Amniotic epithelial cell (primary cell): ENCODE results near the gene MAP3K5.

Experiments used
- DNase-seq: peaks from one replicate; pipeline ENCODE4 v3.0.0-alpha.2; 2010; ENCODE audit warnings: low read depth

Gene MAP3K5

DNA sequence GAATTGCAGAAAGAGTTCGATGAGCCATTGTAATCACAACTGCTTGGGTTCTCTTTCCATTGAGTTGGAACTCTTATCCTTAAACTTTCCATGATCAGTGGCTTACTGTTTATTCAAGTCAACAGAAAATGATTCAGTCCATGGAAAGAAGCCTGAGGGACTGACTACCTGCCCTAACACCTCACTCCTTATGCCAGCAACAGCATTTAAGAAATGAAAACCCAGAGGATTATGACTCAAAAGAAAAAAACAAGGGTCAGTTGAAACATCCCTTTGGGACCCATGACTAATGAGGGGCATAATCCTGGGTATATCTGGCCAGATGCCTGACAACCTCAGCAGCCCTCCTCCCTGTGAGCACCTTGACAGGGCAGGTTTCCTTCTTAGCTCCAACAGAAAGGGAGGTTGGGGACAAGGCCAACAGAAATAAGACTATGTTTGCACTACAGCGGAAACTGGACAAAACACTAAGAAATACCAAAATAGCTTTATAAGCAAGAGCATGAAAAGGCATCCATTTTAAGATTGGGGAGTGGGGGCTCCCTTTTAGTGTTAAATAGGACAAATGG lies 106.7 kb downstream of the MAP3K5 start:
- DNase-seq = no peak

DNA sequence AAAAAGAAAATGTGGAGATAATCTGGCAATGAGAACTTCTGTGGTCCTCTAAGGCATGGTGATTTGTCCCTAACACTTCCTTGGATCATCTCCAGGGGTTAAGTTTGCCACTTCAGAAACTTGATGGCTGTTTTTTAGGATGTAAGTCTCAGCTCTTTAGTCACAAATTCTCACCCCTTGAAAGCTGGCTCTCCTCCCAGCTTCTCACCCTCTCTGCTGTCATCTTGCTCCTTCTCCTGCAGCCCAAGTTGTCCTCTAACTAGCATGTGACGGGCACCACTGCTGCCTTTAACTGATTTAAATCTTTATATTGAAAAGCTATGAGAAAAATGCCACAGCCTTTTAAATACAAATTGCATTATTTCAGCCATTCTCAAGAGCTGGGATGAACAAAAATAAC lies 107.8 kb downstream of the MAP3K5 start:
- no peak for DNase-seq

DNA sequence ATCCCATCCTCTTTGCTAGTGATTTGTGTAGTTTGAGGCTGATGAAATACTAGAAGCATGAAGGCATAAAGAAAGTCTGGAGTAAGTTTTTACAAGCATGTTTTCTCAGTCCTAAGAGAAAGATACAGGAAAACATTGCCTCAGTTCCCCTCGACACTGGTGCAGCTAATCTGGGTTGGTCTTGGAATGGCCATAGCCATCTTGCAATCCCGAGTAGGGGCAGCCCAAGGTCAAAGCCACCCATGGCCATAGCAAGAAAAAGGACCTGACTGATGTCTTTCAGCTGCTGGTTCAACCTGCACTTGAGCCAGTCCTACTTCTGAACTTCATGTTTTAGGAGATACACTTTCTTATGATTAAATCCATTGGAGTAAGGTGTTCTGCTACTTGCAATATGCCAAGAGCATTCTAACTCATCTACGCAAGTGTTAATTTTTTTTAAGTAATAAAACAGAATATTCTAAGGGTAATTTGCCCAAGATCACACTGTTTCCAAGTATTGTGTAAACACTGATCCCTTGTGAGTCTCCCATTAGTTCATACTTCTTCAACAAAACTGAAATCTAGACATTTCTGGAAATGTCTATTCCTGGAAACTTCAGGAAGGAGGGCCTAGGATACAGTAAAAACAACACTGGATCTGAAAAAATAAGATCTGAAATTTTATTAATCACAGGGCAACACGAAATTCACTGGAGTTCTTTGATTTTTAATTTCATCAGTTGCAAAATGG lies 108.9 kb downstream of the MAP3K5 start:
- no peak for DNase-seq

- DNase-seq = no peak
Observed at GRCh38 chr6:136682292-136682691, 110.0 kb downstream of the MAP3K5 start.

DNA sequence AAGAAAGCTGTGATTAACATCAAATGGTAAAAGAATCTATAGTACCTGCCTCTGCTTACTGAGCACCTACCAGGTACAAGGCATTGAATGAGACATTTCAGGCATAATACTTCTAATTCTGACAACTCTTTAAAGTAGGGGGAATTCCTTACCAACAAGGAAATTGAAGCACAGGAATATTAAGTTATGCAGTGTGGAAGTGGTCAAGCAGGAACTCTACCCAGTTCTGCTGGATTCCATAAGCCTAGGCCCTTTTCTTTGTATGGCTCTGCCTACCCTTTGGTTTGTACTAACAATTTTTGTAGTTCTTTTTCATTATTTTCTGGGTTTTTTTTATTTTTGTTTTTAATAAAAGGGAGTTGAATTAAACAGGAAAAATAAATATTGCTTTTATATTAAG lies 114.5 kb downstream of the MAP3K5 start:
- DNase-seq = no peak

DNA sequence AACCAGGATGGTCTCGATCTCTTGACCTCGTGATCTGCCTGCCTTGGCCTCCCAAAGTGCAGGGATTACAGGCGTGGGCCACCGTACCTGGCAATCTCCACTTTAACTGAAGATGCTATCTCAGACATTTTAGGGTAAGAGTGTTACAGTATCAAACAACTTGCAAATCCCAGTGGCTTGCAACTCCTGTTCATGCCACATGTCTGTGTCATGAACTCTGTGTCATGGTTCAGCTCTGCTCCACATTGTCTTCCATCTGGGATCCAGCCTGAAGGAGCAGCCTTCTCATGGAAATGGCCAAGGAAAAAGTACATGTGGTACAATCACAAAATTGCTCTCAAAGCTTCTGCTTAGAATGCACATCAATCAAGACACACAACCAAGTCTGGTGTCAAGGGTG lies 114.9 kb downstream of the MAP3K5 start:
- no peak for DNase-seq

DNA sequence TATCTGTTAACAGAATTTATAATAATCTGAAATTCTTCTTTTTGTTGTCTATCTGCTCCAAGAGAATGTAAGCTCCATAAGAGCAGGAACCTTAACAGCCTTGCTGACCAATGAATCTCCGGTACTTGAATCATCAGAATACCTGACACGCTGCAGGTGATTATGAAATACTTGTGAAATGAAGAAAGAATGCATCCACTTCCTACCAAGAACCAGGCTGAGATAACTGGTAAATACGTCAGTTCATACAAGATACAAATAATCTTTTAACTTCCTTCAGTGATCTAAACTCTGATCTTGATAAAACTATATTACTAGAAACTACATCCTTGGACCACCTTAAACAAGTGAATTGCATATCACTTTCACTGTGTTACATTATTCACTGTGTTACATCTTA lies 116.2 kb downstream of the MAP3K5 start:
- peak; percentile 93 for DNase-seq

DNA sequence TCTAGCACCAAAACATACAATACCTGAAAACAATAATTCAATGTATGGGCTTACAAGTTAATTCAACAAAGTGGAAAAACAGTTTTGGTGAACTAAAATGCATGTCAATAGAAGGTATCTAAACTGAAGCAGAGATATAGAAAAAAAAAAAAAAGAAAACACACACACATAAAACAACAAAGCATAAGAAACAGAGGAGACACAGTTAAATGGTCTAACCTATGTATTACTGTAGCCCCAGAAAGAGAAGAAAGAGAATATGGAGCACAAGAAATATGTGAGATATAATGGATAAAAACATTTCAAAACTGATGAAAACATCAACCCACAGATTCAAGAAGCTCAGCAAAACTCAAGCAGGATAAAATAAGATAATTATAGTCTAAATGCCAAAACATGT lies 118.7 kb downstream of the MAP3K5 start:
- no peak for DNase-seq

GRCh38 chr6:136672144-136672543 lies 120.1 kb downstream of the MAP3K5 start:
- DNase-seq = no peak

- DNase-seq = peak; percentile 99
Observed at GRCh38 chr6:136669299-136669699, 123.0 kb downstream of the MAP3K5 start.

- DNase-seq = no peak
Observed at GRCh38 chr6:136668571-136668970, 123.7 kb downstream of the MAP3K5 start.

- no peak for DNase-seq
Observed at GRCh38 chr6:136666041-136666440, 126.2 kb downstream of the MAP3K5 start.

DNA sequence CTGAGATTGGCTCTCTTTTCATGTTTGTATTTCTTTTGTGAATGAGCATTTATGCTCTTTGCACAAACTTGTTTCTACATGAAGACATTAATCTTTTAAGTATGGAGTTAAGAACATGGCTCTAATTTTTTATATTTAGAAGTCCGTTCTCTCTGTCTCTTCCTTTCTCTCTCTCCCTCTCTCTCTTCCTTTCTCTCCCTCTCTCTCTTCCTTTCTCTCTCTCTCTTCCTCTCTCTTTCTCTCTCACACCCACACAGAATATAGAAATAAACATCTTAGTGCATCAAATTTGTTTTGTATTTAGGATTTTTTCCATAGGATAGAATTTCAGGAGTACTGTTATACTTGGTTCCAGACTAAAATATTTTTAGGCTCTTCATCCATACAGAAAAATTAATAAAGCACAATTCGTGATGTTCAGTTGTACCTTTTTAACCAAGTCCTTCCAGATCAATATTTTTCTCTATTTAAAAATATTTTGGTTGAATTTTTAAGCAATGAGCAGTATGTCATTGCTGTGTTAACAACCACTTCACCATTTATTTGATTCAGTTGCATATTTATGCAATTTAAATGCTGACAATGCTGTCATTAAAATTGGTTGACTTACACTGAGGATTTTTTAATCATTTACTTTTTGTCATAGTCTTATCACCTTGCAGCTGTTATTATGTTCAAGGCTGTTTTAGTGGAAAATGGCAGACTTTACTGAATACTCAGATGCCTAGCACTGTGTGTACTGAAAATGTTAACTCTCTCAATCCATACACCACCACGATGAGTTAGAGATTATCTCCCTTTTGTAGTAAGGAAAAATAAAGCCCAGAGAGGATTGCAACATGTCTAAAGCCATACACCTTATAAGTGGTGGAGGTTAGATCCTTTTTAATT lies 129.7 kb downstream of the MAP3K5 start:
- no peak for DNase-seq

DNA sequence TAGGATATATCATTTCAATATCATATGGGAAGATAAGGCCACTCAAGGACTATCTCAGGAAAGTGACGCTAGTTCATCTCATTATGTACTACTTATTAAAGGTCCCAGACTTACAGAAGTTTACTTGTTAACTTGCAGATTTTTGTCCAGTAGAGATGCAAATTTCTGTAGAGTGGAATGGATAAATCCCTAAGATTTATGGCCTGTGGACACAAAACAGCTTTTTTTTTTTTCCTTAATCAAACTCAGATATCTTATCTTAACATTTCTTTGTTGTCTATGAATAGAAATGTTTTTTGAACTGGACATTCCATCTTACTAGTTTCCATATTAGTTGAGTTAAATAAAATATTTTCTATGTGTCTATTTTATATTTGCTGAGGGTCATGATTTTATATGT lies 131.6 kb downstream of the MAP3K5 start:
- no peak for DNase-seq

GRCh38 chr6:136659991-136660499 lies 132.2 kb downstream of the MAP3K5 start:
- DNase-seq = no peak

DNA sequence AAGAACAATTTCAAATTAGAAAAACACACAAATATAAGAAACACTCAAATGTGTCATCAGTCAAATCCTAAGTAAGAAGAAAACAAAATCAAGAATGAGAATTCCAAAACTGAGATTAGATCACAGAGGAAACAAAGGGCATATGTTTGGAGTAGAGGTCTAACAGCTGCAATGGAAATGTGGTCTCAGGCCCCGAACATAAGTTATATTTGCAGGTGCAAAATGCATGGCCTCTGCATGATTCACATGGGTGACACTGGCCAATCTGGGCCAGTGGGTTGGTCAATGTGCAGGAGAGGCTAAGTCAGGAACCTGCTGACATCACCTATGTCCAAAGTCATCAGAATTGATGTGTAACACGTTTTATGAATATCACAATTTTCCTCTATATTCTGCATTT lies 133.6 kb downstream of the MAP3K5 start:
- no peak for DNase-seq

GRCh38 chr6:136657666-136658065 lies 134.6 kb downstream of the MAP3K5 start:
- DNase-seq = peak; percentile 74

DNA sequence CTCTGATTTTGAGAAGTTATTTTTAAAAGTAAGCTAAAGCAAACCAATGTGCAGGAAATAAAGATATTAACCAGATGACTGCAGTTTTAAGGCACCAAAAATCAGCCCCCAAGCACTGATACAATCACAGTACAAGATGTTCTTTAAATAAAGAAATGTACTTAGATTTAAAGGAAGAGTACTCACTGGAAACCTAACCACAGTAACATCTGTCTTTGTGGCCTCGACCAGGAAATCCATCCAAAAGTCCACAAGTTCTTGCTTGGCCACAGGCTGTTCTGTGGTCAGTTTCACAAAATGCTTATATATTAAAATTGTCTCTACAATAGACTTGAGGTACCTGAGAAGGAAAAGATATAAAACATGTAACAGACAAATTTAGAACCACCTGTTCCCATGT lies 136.2 kb downstream of the MAP3K5 start:
- DNase-seq = peak; percentile 91

DNA sequence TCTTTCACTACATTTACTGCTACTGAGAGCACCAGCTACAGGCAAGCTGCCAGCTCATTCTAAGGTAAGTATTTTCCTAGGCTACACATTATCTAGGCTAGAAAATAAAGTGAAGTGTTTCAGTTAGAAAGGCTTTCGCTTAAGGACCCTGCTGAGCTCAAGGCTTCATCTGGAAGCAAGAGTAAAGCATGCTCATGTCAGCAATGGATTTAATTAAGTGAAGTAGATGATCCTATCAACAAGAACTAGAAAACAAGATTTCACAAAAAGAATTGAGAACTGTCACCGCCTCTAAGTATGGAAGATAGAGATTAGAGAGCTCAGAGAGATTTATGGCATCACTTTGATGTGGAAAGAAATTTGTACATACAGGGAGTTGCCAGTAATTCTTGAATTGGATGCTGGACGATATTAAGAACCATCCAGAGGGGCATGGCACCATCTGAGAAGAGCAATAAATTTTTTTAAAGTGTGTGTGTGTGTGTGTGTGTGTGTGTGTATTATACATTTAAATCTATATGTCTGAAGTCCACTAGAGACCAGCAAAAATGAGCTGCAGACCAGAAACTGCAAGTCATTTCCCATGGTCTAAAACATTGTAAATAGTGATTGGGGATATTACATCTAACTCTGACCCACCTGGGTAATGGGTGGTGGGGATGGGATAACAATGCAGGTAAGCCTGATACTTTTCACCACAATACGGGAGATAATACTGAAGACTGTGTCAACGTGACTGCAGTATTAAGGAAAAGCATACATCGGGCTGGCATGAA lies 136.8 kb downstream of the MAP3K5 start:
- peak; percentile 77 for DNase-seq

DNA sequence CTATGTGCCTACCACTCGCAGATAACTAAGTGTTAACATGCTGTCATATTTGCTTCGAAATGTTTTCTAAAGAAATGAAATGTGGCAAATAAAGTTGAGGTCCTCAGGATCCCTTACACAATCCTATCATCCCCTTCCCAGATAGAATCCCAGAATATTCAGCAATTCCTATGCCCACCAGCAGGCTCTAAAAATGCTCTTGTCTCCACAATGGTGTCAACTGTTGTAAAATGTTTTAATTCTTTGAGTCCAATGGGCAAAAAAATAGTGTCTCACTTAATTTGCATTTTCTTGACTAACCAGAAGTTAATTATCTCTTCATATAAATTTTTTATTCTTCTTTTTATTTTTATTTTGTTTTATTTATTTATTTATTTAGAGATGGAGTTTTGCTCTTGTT lies 138.2 kb downstream of the MAP3K5 start:
- DNase-seq = no peak

- DNase-seq = no peak
Observed at GRCh38 chr6:136652656-136653055, 139.6 kb downstream of the MAP3K5 start.

- DNase-seq = no peak
Observed at GRCh38 chr6:136651982-136652381, 140.3 kb downstream of the MAP3K5 start.
